Measurements from ENCODE around the gene PEAR1. TPM values are rescaled to one million over a fixed set of nuclear protein-coding genes. Genes with fewer than 3 reads are reported as not detected.

The PEAR1 gene
- total RNA-seq, 6 donors from 2014 or later: 8.4 to 33.5 (median 13.7) TPM

GRCh38 chr1:156883919-156884318 is 9.6 kb upstream of the PEAR1 start:
- peaks cover 0 to 5% (median 0%) of the 10 kb centered on the region in 4 donors for H3K4me1 ChIP-seq
- TF ChIP-seq CTCF (IDR thresholded peaks at IDR 0.05) (no peak), POLR2A (IDR thresholded peaks at IDR 0.05) (no peak), POLR2AphosphoS5 (IDR thresholded peaks at IDR 0.05) (no peak), EP300 (IDR thresholded peaks at IDR 0.05) (no peak)
- H3K9me3 ChIP-seq: no peaks in the 10 kb centered on the region
- 68 to 74% methylated on average over 5 to 7 of the region's 7 CpGs for WGBS, 2 donors
- no peaks in the 10 kb centered on the region for H3K27me3 ChIP-seq
- H3K27ac ChIP-seq: no peak overlapping the region
- DNase-seq: no peak
- no peaks in the 10 kb centered on the region for H3K36me3 ChIP-seq
- no peak for ATAC-seq (ENCODE audit: low FRiP score in 2 of 2)
- H3K4me3 ChIP-seq: no peak overlapping the region

DNA sequence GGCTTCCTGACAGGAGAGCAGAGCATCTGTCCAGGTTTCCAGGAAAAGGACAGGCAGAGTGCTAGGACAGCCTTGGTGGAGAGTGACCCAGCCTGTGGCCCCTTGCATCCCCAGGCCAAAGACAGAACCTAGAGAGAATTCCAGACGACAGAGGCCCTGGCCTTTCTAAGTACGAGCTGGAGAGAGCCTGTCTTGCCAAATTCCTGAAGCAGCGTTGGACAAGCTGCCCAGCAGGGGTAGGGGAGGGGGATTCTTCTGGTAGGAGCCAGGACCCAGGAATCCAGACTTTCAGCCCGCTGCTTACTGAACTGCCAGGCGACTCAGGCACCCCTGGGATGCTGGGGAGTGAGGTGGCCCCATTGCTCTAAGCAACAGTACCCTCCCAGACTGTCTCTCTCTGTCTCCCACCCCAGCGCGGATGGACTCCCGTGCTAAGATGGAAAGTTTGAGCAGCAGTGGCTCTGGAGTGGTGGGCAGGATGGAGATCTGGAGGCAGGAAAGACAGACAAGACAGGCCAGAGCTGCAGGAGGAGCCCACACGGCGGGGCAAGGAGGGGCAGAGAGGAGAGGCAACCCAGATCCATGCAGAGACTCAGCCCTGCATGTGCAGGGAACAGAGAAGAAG is 8.8 kb upstream of the PEAR1 start:
- Histone ChIP-seq H3K27ac (no peak overlapping the region), H3K4me3 (no peak overlapping the region), H3K9me3 (no peaks in the 10 kb centered on the region), H3K36me3 (no peaks in the 10 kb centered on the region), H3K4me1 (peaks cover 0 to 5% (median 0%) of the 10 kb centered on the region in 4 donors), H3K27me3 (no peaks in the 10 kb centered on the region)
- no peak for ATAC-seq (ENCODE audit: low FRiP score in 2 of 2)
- WGBS, 2 donors: 51 to 72% methylated on average over 7 of the region's 10 CpGs
- TF ChIP-seq POLR2AphosphoS5 (IDR thresholded peaks at IDR 0.05) (no peak), EP300 (IDR thresholded peaks at IDR 0.05) (no peak), CTCF (IDR thresholded peaks at IDR 0.05) (no peak), POLR2A (IDR thresholded peaks at IDR 0.05) (no peak)
- DNase-seq: no peak

- Histone ChIP-seq H3K4me1 (peaks cover 0 to 5% (median 0%) of the 10 kb centered on the region in 4 donors), H3K4me3 (no peak overlapping the region), H3K27me3 (no peaks in the 10 kb centered on the region), H3K36me3 (no peaks in the 10 kb centered on the region), H3K9me3 (no peaks in the 10 kb centered on the region), H3K27ac (no peak overlapping the region)
- no peak for TF ChIP-seq CTCF (IDR thresholded peaks at IDR 0.05)
- TF ChIP-seq POLR2AphosphoS5 (IDR thresholded peaks at IDR 0.05): no peak
- TF ChIP-seq POLR2A (IDR thresholded peaks at IDR 0.05): no peak
- TF ChIP-seq EP300 (IDR thresholded peaks at IDR 0.05): no peak
- WGBS, 2 donors: 36 to 53% methylated on average over 1 of the region's 1 CpG
- DNase-seq (no peak), ATAC-seq (ENCODE audit: low FRiP score in 2 of 2) (no peak)
Measured at GRCh38 chr1:156885314-156885713, 8.2 kb upstream of the PEAR1 start.

- H3K27ac ChIP-seq: no peak overlapping the region
- peaks cover 0 to 5% (median 0%) of the 10 kb centered on the region in 4 donors for H3K4me1 ChIP-seq
- peak in 1 of 2 donors; percentile 43 for DNase-seq
- no peak for ATAC-seq (ENCODE audit: low FRiP score in 2 of 2)
- WGBS, 2 donors: 73 to 77% methylated on average over 12 to 13 of the region's 13 CpGs
- H3K4me3 ChIP-seq: no peak overlapping the region
- H3K36me3 ChIP-seq: no peaks in the 10 kb centered on the region
- no peaks in the 10 kb centered on the region for H3K27me3 ChIP-seq
- no peaks in the 10 kb centered on the region for H3K9me3 ChIP-seq
- TF ChIP-seq POLR2AphosphoS5 (IDR thresholded peaks at IDR 0.05) (no peak), POLR2A (IDR thresholded peaks at IDR 0.05) (no peak), CTCF (IDR thresholded peaks at IDR 0.05) (no peak), EP300 (IDR thresholded peaks at IDR 0.05) (no peak)
Measured at GRCh38 chr1:156885880-156886355, 7.6 kb upstream of the PEAR1 start.
